DOHH2 (cell line): ENCODE results near the gene LNP1.

ENCODE experiments used
- CTCF ChIP-seq: fragments of 200-600 bp; sonication (generic); IDR thresholded peaks from one replicate; pipeline ENCODE4 v1.5.1; 2014; ENCODE audit warnings: antibody characterized with exemption, mild to moderate bottlenecking, low read depth, low read length; ENCODE audit not compliant: poor library complexity, severe bottlenecking
- EZH2phosphoT487 ChIP-seq: fragments of 200-600 bp; sonication (generic); IDR thresholded peaks from 2 replicates; pipeline ENCODE4 v1.6.1; 2017; ENCODE audit warnings: borderline replicate concordance, mild to moderate bottlenecking, antibody characterized with exemption, low read length, moderate library complexity, mixed read lengths

DNA sequence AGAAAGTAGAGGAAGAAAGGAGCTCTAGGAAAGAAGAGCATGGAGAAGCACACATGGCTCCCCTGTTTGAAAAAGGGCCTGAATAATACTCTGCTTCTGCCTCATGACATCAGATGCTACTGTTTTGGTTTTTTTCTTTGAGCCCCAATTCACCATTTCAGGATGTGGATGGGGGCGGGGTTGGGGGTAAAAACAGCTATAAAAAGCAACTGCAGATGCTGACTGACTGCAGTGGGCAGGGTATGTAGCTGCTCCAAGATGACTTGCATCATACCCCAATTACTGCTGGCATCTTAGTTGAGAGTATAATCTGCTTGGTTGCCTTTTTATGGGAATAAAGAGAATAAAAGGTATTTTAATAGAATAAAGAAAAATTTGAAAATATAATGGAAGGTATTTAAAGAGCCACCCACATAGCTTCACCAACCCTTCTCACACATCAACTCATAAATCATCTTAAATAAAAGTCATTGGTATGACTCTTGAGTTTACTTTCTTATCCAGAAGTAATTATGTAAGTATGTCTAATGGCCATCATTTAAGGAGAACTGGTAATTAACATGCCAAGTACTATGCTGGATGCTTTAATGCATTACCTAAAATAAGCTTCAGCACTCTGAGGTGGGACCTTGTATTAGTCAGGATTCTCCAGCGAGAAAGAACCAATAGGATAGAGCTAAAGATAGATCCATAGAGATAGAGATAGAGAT is 54.7 kb downstream of the LNP1 start:
- TF ChIP-seq CTCF: no peak
- no peak for TF ChIP-seq EZH2phosphoT487
